ENCODE data around the gene SULT1C3. TPM values are rescaled to one million over a fixed set of nuclear protein-coding genes. Genes with fewer than 3 reads are reported as not detected.

The SULT1C3 gene
- total RNA-seq, 1 donor from 2014 or later = not detected

DNA sequence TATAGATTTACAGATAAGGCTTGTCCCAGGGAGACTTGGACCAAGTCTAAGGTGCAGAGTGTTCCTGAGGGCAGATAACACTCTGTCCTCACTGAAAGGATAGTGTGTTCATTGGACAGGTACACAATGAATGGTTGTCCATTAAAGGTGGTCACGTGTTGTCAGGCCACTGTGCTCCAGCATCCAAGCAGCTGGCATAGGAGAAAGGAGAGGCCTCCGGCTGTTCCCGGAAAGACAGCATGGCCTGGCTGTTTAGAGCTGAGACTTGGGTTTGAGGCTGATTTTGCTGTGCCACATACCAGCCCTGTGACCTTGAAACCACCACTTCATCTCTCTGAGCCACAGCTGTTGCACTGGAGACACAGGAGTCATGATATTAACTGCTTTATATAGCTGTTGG is 19.6 kb upstream of the SULT1C3 start:
- TF ChIP-seq, protein P1, sequence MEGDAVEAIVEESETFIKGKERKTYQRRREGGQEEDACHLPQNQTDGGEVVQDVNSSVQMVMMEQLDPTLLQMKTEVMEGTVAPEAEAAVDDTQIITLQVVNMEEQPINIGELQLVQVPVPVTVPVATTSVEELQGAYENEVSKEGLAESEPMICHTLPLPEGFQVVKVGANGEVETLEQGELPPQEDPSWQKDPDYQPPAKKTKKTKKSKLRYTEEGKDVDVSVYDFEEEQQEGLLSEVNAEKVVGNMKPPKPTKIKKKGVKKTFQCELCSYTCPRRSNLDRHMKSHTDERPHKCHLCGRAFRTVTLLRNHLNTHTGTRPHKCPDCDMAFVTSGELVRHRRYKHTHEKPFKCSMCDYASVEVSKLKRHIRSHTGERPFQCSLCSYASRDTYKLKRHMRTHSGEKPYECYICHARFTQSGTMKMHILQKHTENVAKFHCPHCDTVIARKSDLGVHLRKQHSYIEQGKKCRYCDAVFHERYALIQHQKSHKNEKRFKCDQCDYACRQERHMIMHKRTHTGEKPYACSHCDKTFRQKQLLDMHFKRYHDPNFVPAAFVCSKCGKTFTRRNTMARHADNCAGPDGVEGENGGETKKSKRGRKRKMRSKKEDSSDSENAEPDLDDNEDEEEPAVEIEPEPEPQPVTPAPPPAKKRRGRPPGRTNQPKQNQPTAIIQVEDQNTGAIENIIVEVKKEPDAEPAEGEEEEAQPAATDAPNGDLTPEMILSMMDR (IDR thresholded peaks at IDR 0.05) = no peak
- Mint-ChIP-seq H3K36me3 (ENCODE audit: unreplicated experiment) (no peaks in the 10 kb centered on the region), H3K4me1 (ENCODE audit: unreplicated experiment) (peaks cover 4% of the 10 kb centered on the region), H3K27ac (ENCODE audit: unreplicated experiment) (no peak overlapping the region), H3K9me3 (ENCODE audit: unreplicated experiment) (peaks cover 16% of the 10 kb centered on the region), H3K27me3 (ENCODE audit: unreplicated experiment) (peaks cover 11% of the 10 kb centered on the region), H3K4me3 (ENCODE audit: unreplicated experiment) (no peak overlapping the region)
- DNase-seq (ENCODE audit: extremely low spot score, unreplicated experiment) = no peak

DNA sequence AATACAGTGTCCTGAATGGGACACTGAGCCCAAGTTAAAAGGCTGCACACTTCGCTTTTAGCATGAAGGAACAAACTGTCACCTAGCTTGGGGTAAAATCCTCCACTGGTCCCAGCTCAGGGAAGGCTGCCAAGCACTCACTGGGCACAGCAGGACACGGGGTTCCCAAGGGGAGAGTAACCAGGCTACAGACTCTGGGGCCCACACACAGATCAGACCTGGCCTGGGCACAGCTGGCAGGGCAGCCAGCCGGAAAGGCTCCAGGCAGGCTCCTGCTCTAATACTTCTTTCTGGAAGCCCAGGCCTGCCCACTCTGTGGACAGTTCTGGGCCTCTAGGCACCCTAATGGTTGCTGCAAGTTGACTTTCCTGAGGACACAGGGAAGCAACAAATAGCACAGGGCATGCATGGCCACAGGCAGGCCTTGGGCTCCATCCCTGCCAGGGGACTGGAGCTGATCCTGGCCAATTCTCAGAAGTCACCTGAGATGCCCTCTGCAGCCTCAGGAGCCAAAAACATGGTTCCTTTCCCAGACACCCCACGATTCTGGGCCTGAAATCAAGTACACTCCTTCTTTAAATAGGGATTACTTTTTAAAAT is 18.7 kb upstream of the SULT1C3 start:
- DNase-seq (ENCODE audit: extremely low spot score, unreplicated experiment) = no peak
- no peaks in the 10 kb centered on the region for H3K36me3 Mint-ChIP-seq (ENCODE audit: unreplicated experiment)
- H3K27ac Mint-ChIP-seq (ENCODE audit: unreplicated experiment) = no peak overlapping the region
- peaks cover 16% of the 10 kb centered on the region for H3K9me3 Mint-ChIP-seq (ENCODE audit: unreplicated experiment)
- H3K4me3 Mint-ChIP-seq (ENCODE audit: unreplicated experiment) = no peak overlapping the region
- TF ChIP-seq, protein P1 (IDR thresholded peaks at IDR 0.05) = no peak
- no peaks in the 10 kb centered on the region for H3K4me1 Mint-ChIP-seq (ENCODE audit: unreplicated experiment)
- H3K27me3 Mint-ChIP-seq (ENCODE audit: unreplicated experiment) = peaks cover 11% of the 10 kb centered on the region

DNA sequence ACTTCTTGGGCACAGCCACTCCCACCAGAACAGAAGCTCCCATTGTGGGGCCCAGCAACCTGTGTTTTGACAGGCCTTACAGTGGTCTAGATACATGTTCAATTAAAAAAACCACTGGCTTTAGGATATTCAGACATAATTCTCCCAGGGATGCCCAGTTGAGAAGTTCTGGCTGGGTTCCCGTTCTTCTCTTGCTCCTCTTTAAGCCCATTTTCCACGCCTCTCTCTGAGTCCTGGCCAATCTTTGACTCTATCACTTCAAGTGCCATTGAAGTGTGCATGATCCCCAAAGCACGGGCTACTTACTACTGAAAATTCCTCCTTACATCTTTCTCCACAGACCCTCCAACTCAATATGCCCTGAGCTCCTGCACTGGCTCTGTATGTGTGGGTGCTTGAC is 17.5 kb upstream of the SULT1C3 start:
- Mint-ChIP-seq H3K4me3 (ENCODE audit: unreplicated experiment) (no peak overlapping the region), H3K27me3 (ENCODE audit: unreplicated experiment) (peaks cover 20% of the 10 kb centered on the region), H3K9me3 (ENCODE audit: unreplicated experiment) (peaks cover 16% of the 10 kb centered on the region), H3K4me1 (ENCODE audit: unreplicated experiment) (no peaks in the 10 kb centered on the region), H3K27ac (ENCODE audit: unreplicated experiment) (no peak overlapping the region), H3K36me3 (ENCODE audit: unreplicated experiment) (no peaks in the 10 kb centered on the region)
- TF ChIP-seq, protein P1 (IDR thresholded peaks at IDR 0.05) = no peak
- DNase-seq (ENCODE audit: extremely low spot score, unreplicated experiment) = no peak

DNA sequence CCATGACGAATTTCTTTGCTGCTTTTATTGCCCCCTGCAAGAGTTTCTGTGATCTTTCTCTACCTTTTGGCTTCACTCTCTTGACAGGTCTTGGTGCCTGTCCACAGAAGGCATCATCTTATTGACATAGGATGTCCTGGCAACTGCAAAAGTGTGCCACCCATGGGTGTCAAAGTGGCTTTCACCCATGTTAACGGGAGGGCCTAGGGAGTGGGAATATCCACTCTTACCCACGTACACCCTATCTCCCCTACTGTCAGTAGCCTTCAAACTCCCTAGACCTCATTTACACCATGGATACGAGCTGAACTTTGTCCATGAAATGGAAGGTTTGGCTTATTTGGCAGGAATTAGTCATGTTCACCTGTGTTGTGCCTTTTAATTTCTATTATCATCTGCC is 16.2 kb upstream of the SULT1C3 start:
- Mint-ChIP-seq H3K4me3 (ENCODE audit: unreplicated experiment) (no peak overlapping the region), H3K36me3 (ENCODE audit: unreplicated experiment) (no peaks in the 10 kb centered on the region), H3K27ac (ENCODE audit: unreplicated experiment) (no peak overlapping the region), H3K4me1 (ENCODE audit: unreplicated experiment) (no peaks in the 10 kb centered on the region), H3K27me3 (ENCODE audit: unreplicated experiment) (peaks cover 25% of the 10 kb centered on the region), H3K9me3 (ENCODE audit: unreplicated experiment) (peaks cover 16% of the 10 kb centered on the region)
- DNase-seq (ENCODE audit: extremely low spot score, unreplicated experiment) = no peak
- TF ChIP-seq, protein P1 (IDR thresholded peaks at IDR 0.05) = no peak

DNA sequence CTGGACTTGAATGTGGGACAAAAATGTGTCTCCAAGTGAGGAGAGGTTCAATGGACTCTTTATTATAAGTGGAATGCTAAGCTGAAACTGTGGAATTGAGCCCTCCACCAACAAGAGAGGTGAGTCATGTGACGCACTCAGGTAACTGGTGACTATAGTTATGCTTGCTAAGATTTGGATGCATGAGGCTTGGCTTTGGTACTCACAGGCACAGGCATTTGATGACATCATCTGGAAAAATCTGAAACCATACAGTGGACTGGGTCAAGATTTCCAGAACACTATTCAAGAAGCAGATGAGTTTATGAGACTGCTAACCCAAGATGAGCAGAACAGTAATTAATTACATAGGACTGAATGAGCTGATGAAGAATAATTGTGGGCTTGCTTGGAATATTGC is 15.7 kb upstream of the SULT1C3 start:
- H3K4me1 Mint-ChIP-seq (ENCODE audit: unreplicated experiment) = no peaks in the 10 kb centered on the region
- no peak for DNase-seq (ENCODE audit: extremely low spot score, unreplicated experiment)
- peaks cover 16% of the 10 kb centered on the region for H3K9me3 Mint-ChIP-seq (ENCODE audit: unreplicated experiment)
- TF ChIP-seq, protein P1 (IDR thresholded peaks at IDR 0.05) = no peak
- no peak overlapping the region for H3K27ac Mint-ChIP-seq (ENCODE audit: unreplicated experiment)
- H3K4me3 Mint-ChIP-seq (ENCODE audit: unreplicated experiment) = no peak overlapping the region
- H3K36me3 Mint-ChIP-seq (ENCODE audit: unreplicated experiment) = no peaks in the 10 kb centered on the region
- peaks cover 25% of the 10 kb centered on the region for H3K27me3 Mint-ChIP-seq (ENCODE audit: unreplicated experiment)

Data from osteocyte (in vitro differentiated cells).